HG03469 (cell line): Measurements from ENCODE around the gene PRPF38B.
A peak's percentile ranks its signal among the peaks of the same experiment; 100 is the strongest.
"Not testable (repeated sequence)": the region's sequence is repeated elsewhere in the genome, so short reads cannot be mapped to it uniquely, and the experiment has no call there.

Experiments used
- ATAC-seq: cut with Tn5 transposase; IDR thresholded peaks from one replicate; pipeline ENCODE4 v1.9.1; 2021; ENCODE audit warnings: mild to moderate bottlenecking, moderate library complexity, moderate number of reproducible peaks; ENCODE audit not compliant: unreplicated experiment

The PRPF38B gene

DNA sequence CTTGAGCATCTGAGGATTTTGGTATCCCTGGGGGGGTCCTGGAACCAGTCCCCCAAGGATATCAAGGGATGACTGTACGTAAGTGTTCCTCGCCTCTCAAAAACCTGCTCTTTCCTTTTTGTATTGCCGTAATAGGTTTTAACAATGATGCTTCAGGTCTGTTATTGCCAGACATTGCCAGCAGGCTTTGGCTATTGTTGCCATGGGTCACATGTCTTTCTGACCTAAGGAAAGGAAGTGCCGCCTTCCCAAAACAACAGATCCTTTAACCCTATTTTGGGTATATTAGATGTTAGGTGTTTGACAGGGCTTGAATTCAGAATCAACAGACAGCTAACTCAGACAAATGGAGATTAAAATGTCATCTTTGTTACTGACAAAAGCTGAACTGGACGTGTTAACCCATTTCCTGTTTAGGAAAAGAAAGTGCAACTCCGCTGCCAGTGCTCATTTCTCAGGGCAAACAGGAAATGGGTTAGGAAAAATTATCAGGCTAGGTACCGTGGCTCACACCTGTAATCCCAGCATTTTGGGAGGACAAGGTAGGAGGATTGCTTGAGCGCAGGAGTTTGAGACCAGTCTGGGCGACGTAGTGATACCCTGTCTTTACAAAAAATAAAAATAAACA is 12.4 kb upstream of the PRPF38B start:
- ATAC-seq, result no peak

DNA sequence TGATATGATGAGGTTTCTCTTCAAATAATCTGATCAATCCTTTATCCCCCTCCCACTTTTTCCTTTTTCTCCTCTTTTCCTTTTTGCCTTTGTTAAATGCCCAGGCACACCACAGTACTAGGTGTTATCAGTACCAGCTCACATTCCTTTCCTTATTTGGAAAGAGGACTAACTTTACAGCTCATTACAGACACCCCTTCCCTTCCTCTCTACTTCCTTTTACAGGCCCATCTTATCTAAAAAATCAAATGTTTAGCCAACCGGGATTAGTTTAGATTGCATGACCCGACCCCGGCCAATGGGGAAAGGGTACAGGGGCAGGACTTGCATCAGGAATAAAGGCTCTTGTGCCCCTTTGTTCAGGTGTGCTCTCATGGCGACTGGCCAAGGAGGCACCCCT is 10.4 kb upstream of the PRPF38B start:
- not testable (repeated sequence) for ATAC-seq

GRCh38 chr1:108685529-108685928 is 6.6 kb upstream of the PRPF38B start:
- no peak for ATAC-seq

- ATAC-seq, result no peak
These were observed 5.3 kb upstream of the PRPF38B start for GRCh38 chr1:108686614-108687313.

- no peak for ATAC-seq
These were observed 775 bp upstream of the PRPF38B start for GRCh38 chr1:108691128-108691941.

GRCh38 chr1:108692724-108693655 is 880 bp downstream of the PRPF38B start:
- ATAC-seq, result peak; percentile 46

GRCh38 chr1:108695535-108695934 is 3.4 kb downstream of the PRPF38B start:
- ATAC-seq, result no peak

DNA sequence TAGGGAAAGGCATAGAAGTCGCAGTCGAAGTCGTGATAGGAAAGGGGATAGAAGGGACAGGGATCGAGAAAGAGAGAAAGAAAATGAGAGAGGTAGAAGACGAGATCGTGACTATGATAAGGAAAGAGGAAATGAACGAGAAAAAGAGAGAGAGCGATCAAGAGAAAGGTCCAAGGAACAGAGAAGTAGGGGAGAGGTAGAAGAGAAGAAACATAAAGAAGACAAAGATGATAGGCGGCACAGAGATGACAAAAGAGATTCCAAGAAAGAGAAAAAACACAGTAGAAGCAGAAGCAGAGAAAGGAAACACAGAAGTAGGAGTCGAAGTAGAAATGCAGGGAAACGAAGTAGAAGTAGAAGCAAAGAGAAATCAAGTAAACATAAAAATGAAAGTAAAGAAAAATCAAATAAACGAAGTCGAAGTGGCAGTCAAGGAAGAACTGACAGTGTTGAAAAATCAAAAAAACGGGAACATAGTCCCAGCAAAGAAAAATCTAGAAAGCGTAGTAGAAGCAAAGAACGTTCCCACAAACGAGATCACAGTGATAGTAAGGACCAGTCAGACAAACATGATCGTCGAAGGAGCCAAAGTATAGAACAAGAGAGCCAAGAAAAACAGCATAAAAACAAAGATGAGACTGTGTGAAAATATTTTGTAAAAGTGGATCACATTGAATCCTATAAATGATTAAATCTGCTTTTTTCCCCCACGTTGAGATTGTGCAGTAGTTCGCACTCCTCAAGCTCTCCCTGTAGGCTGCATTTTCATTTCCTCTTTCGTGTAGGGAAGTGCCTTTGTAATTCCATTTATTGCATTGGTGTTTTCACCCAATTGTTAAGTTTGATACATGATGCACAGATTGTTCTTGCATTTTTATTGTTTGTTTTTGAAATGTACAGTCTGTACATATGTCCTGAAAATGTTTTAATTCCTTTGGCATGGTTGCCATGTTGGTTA is 7.5 kb downstream of the PRPF38B start:
- no peak for ATAC-seq

DNA sequence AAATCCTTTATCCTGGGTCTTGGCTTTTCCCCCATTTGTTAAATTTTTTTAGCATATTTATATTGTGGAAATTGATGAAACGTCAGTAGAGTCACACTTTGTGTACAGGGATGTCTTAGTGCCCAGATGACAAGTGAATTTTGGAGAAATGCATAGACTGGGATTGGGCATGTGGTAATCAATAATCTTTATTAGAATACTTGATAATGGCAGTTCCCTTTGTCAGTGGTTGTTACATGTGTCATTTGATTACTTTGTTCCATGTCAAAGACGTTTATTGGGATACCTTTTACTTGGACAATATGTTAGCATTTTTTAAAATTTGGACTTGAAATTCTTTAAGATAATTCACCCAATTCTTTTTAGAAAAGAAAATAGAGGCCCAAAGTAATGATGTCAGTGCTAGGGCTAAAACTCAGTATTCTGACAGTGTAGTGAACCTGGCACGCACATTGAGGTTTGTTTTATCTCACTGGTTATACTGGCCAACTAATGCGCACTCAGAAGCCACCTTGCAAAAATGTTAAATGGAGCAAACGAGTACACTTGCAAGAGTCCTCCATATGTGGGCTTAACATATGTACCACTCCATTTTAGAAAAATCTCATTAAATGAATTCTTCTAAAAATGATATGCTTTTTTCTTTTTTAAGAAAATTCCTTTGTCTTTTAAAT is 9.2 kb downstream of the PRPF38B start:
- no peak for ATAC-seq

DNA sequence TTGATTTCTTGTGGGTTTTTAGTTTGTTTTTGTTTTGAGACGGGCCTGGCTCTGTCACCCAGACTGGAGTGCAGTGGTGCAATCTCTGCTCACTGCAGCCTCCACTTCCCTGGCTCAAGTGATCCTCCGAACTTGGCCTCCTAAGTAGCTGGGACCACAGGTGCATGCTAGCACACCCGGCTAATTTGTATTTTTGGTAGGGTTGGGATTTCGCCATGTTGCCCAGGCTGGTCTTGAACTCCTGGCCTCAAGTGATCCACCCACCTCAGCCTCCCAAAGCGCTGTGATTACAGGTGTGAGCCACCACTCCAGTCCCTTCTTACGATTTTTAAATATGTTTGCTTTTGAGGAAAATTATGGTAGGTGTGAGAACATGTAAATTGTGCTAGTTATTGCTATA is 10.0 kb downstream of the PRPF38B start:
- ATAC-seq, result not testable (repeated sequence)

- ATAC-seq, result no peak
These were observed 11.8 kb downstream of the PRPF38B start for GRCh38 chr1:108703939-108704338.

DNA sequence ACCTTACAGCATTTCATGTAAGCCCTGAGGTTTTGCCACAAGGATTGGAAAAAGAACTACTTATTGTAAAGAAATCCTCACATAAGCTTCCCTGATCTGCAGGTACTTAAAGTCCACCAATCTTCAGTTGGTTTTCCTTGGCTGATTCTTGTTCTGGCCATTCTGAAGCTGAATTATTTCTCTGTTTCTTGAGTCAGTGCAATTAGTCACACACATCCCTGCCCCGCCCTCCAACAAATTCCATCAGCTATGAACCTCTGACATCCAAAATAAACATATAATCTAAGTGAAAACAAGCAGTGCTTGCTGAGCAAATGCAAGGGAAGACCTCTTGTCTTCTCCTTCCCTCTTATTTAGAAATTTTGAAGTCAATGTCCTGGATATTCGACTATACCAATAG is 12.4 kb downstream of the PRPF38B start:
- ATAC-seq, result no peak

- no peak for ATAC-seq
These were observed 14.5 kb downstream of the PRPF38B start for GRCh38 chr1:108706643-108707042.

- no peak for ATAC-seq
These were observed 16.9 kb downstream of the PRPF38B start for GRCh38 chr1:108708691-108709660.

- ATAC-seq, result no peak
These were observed 20.6 kb downstream of the PRPF38B start, which contains the start of gene FNDC7 for GRCh38 chr1:108712606-108713150. FNDC7 (plus strand) TSS chr1:108712908; CDS start chr1:108712934, 26 bp downstream.

GRCh38 chr1:108715932-108716331 is 23.8 kb downstream of the PRPF38B start:
- no peak for ATAC-seq

- no peak for ATAC-seq
These were observed 24.5 kb downstream of the PRPF38B start for GRCh38 chr1:108716437-108717230.
